ENCODE data around the gene CNOT10.
"Not testable (repeated sequence)": the region's sequence is repeated elsewhere in the genome, so short reads cannot be mapped to it uniquely, and the experiment has no call there.

CNOT10 gene, protein sequence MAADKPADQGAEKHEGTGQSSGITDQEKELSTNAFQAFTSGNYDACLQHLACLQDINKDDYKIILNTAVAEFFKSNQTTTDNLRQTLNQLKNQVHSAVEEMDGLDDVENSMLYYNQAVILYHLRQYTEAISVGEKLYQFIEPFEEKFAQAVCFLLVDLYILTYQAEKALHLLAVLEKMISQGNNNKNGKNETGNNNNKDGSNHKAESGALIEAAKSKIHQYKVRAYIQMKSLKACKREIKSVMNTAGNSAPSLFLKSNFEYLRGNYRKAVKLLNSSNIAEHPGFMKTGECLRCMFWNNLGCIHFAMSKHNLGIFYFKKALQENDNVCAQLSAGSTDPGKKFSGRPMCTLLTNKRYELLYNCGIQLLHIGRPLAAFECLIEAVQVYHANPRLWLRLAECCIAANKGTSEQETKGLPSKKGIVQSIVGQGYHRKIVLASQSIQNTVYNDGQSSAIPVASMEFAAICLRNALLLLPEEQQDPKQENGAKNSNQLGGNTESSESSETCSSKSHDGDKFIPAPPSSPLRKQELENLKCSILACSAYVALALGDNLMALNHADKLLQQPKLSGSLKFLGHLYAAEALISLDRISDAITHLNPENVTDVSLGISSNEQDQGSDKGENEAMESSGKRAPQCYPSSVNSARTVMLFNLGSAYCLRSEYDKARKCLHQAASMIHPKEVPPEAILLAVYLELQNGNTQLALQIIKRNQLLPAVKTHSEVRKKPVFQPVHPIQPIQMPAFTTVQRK

DNA sequence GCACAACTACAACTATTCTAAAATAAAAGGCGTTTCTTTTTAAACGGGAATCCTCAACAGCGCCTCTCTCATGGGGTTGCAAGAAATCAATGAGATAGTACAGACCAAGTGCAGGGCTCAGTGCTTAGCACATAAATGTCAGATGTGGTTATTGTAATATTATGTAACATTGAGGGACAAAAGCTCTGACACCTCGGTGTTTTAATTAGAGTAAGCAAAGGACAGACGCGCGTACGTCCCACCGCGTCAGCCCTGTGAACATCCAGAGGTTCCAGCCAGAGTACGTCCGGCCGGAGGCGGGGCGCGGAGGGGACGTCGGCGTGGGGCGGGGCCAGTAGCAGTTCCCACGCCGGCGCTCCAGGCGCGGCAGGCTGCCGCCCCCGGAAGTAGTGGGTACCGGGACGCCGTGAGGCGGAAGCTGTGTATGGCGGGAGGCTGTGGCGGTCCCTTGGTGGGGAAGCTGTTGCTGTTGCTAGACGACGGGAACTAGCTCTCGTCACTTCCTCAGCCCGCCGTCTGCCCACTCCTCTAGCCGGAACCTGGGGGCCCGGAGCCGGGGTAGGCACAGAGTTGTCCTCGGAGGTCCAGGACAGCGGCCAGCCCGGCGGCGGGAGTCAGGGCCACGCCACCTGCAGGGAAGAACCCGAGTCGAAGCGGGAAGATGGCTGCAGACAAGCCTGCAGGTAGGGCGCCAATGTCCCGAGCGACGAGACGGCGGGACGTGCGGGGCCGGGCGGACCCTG is at the start of gene CNOT10:
Gene CNOT10, plus strand, starts transcription at position 389 of the 743 bp plus-strand sequence. Its CDS starts 273 bp downstream, at position 662.
- peak; percentile 31 for FAIRE-seq

DNA sequence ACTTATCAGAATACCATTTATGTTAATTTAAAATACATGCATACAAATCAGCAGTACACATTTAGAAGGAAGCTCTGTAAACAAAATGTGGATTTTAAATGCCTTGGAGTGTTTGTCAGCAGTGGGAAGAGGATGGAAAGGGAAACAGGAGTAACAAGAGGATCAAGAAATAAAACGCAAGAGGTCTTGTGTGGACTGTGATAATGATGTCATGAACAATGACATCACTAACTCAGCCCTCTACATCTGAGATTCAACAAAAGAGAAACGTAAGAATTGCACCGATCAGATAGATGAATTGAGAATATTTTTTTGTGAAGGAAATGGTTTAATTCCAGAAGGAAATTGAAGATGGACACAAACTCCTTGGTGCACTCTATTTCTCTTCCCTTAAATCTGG is 44.0 kb upstream of the CNOT10 start:
- no peak for FAIRE-seq

DNA sequence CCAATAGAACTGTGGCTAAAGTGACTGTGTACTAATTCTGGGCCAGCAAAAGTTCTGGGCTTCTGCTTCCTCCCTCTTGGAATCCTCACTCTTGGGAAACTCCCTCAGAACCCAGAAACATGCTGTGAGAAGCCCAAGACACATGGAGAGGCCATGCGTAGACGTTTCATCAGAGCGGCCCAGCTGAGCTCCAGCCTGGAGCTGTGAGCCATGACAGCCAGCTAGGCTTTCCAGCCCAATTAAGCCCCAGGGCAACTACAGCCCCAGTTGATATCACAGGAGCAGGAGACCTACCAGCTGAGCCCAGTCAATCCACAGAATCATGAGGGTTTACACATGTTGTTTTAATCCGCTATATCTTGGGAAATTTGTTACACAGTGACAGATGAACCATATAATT is 43.6 kb upstream of the CNOT10 start:
- FAIRE-seq = no peak

DNA sequence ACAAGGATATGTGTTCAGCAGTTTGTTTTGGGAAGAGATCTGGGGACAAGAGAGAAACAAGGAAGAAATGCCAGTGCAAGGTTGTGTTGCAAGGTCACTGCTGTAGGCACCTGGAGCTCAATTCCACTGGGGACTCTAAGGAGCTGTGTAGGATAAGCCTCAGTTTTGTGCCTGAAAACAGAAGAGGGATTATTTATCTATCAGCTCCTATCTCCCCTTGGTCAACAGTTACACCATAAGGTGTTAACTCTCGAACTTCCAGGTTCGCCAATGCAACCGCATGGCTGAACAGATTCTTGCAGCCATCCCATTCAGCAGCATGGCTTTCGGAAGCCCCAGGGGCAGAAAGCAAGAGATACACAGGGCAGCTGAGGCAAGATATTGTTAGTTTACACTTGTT is 41.6 kb upstream of the CNOT10 start:
- FAIRE-seq = no peak

DNA sequence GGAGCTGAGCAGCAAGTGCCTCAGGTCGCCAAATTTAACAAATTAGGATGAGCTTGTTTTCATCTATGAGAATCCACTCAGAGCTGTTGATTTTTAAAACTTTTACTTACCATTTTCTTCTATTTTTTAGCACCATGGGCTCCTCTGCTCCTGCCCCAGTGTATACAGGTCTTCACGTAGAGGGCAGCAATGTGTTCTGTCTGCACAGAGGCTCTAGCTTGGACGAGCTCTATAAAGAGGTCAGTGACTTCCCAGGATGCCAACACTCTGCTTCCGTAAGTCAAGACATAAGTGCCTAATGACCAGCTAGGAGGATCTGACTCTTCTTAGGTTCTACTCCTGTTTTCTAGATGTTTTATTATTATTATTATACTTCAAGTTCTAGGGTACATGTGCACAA is 41.2 kb upstream of the CNOT10 start:
- no peak for FAIRE-seq

DNA sequence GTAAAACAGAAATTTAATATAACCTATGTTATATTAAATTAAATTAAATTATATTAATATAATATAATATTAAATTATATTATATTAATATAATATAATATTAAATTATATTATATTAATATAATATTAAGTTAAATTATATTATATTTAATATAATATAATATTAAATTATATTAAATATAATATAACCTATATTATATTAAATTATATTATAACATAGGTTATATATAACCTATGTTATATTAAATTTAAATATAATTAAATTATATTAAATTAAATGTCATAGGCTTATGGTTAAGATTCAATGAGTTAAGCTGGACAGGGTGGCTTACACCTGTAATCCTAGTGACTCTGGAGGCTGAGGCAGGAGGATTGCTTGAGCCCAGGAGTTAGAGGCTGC is 40.6 kb upstream of the CNOT10 start:
- FAIRE-seq = peak; percentile 98

DNA sequence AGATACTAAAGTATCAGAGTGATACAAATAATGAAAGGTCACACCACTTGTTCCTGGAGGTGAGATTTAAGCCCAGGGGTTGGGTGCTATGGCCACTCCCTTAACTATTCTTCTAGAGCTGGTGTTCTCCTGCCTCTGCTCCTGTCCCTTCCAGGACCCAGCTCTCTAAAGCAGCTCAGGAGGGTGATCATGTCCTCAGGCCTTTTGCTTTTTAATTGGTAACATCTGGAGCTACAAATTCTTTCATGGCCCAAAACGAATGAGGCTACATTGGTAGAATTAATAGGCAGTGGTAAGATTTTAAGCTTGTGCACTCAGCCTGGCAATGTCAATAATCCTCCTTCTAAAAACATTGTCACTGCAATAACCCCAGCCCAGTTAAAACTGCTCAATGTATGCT is 38.2 kb upstream of the CNOT10 start:
- no peak for FAIRE-seq

DNA sequence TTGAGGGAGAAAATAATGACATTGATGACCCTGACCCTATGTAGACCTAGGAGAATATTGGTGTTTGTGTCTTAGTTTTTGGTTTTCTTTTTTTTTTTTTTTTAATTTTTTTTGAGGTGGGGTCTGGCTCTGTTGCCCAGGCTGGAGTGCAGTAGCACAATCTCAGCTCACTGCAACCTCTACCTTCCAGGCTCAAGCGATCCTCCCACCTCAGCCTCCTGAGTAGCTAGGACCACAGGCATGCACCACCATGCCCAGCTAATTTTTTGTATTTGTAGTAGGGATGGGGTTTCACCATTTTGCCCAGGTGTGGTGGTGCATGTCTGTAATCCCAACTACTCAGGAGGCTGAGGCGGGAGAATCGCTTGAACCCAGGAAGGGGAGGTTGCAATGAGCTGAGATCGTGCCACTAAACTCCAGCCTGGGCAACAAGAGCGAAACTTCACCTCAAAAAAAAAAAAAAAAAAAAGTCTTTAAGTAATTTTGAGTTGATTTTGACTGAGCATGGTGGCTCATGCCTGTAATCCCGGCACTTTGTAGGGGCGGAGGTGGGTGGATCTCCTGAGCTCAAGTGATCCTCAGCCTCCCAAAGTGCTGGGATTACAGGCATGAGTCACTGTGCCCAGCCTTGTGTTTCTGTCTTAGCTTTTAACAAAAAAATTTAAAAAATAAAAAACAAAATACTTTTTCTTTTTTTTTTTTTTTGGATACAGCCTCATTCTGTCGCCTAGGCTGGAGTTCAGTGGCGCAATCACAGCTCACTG is 32.5 kb upstream of the CNOT10 start:
- FAIRE-seq = not testable (repeated sequence)

DNA sequence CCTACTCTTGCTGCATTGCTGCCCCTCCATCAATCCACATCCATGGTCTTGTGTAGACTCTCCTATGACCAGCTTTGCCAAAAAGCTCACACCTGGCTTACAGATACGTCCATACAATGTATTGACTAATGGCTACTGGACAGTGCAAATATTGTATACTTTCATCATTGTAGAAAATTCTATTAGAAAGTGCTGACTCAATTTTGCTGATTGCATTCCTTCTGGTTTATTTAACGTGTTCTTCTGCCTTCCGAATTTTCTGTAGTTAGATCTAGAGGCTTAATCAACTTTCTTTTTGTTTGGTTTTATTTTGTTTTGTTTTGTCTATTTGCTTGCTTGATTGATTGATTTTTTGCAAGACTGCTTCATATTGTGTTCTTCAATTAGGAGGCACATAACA is 29.8 kb upstream of the CNOT10 start:
- no peak for FAIRE-seq

DNA sequence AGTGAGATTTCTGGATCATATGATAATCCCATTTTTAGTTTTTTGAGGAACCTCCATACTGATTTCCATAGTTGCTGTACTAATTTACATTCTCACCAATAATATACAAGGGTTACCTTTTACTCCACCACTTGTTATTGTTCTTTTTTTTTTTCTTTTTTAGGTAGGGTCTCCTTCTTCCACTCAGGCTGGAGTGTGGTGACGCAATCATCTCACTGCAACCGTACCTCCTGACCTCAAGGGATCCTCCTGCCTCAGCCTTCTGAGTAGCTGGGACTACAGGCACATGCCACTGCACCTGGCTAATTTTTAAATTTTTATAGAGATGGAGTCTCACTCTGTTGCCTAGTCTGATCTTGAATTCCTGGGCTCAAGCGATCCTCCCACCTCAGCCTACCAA is 24.4 kb upstream of the CNOT10 start:
- FAIRE-seq = no peak

DNA sequence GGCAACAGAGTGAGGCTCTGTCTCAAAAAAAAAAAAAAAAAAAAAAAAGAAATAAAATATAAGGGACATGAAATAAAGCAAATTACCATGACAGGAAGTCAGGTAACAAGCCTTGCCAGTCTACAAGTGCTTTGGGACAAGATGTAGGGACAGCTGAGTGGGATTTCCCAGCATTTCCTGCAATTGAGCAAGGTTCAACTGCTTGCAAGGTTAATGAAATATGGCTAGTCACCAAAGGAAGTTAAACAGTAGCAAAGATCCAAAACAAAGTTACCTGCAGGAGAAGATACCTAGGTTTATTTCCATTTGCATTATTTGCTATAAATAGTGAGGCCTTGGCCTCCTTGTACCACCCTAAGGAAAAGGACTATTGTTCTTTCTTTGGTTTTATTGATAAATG is 22.3 kb upstream of the CNOT10 start:
- FAIRE-seq = no peak

DNA sequence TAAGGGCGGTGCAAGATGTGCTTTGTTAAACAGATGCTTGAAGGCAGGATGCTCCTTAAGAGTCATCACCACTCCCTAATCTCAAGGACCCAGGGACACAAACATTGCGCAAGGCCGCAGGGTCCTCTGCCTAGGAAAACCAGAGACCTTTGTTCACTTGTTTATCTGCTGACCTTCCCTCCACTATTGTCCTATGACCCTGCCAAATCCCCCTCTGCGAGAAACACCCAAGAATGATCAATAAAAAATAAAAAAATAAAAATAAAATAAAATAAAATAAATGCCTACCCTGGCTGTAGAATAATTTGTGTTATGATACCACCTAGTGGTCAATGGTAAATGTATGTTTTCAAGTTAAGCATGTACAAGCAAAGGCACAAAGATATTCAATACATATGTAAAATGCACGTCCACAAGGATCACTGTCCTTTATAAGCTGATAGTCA is 20.3 kb upstream of the CNOT10 start:
- peak; percentile 94 for FAIRE-seq

DNA sequence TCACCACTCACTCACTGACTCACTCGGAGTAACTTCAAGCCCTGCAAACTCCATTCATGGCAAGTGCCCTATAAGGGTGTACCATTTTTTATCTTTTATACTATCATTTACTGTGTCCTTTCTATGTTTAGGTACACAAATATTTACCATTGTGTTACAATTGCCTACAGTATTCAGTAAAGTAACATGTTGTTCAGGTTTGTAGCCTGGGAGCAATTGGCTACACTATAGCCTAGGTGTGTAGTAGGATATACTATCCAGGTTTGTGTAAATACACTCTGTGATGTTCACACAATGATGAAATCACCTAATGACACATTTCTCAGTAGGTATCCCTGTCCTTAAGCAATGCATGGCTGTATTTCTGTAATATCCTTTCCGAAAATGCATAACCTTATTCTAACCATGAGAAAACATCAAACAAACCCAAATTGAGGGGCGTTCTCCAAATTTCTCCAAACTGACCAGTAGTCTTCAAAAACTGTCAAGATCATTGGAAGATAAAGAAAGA is 17.9 kb upstream of the CNOT10 start:
- FAIRE-seq = no peak

DNA sequence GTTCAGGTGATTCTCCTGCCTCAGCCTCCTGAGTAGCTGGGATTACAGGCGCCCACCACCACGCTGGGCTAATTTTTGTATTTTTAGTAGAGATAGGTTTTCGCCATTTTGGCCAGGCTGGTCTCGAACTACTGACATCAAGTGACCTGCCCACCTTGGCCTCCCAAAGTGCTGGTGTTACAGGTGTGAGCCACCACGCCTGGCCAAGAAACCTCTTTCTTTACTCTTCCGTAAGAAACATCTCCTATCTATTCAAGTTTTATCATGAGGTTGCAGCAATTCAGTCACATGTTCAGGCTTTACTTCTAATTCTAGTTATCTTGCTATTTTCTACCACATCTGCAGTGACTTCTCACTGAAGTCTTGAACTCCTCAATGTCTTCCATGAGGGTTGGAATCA is 15.8 kb upstream of the CNOT10 start:
- not testable (repeated sequence) for FAIRE-seq

DNA sequence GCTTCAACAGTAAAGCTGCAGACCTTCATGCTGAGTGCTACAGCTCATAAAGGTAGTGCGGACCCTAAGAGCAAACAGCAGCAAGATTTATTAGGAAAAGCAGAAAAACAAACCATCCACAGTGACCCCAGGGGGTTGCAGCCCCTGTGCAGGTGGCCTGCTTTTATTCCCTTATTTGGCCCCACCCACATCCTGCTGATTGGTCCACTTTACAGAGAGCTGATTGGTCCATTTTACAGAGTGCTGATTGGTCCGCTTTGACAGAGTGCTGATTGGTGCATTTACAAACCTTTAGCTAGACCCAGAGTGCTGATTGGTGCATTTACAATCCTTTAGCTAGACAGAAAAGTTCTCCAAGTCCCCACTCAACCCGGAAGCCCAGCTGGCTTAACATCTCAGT is 11.3 kb upstream of the CNOT10 start:
- not testable (repeated sequence) for FAIRE-seq

DNA sequence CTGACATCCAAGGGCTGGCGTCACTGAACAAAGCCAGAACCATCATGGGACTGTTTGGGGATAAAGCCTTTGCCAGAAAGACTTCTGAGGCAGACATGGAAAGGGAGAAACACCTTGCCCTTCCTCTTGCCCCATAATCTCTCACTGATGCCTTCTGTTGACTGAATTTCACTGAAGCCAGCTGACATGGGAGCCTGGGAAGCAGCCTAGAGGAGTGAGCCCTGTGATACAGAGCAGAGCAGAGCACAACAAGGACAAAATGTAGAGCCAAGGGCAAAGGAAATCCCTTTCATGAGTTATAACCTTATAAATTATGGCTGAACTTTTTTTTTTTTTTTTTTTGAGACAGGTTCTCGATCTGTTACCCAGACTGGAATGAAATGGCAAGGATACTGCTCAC is 9.8 kb upstream of the CNOT10 start:
- FAIRE-seq = no peak

DNA sequence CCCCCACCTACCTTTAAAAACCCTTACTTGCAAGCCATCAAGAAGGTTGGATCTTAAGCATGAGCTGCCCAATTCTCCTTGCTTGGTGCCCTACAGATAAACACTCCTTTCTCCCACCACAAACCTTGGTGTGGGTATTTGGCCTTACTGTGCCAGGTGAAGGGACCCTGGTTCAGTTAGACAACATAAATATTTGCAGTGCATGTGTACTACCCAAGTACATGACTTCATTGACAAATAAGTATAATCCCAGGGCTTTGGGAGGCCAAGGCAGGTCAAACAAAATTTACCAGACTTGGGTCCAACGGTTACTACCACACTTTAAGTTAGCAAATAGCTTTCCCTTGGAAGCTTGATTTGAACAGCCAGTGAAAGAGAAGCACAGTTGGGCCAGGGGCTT is 9.3 kb upstream of the CNOT10 start:
- no peak for FAIRE-seq

DNA sequence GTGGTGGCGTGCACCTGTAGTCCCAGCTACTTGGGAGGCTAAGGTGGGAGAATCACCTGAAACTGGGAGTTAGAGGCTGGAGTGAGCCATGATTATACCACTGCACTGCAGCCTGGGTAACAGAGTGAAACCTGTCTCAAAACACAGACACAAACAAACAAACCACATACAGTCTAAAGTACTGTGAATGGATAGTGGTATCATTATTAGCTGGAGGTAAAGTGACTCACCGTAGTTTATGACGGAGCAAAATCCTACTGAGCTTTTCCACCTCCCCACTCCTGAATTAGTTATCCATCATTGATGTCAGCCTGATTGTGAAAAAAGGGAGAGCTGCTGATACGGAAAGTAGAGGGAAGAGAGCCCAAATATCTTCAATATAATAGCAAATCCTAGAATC is 3.2 kb upstream of the CNOT10 start:
- FAIRE-seq = no peak

DNA sequence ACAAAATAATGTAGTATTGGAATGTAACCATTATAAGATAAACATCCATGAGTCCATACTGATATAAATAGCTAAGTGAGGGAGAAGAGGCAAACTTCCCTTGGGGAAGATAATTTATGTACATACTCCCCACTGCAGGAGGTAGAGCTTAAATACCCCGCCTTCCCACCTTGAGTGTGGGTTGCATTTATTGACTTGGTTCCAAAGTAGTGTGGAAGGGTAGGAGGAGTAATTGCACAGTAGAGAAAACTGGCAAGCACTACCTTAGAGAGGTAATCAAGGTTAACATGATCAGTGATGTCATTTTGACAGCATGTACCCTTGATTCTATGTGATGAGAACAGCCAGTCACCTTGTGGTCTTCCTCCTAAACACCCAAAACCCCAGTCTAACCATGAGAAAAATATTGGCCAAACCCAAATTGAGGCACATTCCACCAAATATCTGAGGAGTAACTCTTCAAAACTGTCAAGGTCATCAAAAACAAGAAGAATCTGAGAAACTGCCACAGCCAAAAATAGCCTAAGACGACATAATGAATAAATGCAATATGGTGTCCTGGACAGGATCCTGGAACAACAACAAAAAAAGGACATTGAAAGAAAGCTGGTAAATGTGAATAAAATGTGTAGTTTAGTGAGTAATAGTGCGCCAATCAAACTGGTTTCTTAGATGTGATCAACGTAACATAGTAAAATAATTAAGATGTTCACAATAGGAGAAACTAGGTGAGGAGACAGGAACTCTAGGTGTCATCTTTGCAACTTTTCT is 774 bp upstream of the CNOT10 start:
- no peak for FAIRE-seq

DNA sequence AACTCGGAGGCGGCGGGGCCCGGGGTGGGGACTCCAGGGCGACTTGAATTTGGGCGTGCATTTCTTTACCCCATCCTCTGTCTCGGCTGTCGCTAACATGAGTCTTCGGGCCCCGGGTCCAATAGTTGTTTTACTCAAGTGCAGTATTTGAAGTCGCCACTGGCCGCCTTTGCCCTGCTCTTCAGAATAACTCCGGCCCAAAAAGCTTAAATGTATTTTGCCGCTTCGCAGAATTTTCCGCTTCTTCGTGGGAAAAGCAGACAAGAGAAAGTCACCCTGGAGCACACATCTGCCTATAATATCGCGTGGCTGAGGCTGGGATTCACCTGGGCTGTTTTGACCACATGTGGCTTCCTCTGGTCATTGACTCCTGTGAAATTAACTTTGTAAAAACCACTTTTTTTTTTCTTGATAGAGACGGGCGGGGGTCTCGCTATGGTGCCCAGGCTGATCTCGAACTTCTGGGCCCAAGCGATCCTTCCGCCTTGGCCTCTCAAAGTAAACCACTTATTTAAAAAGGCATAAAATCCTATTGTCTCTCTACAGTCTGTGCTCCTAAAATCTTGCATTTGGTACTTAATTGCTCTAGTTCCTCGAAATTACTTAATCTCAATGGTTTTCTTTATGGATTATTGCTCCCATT is 676 bp downstream of the CNOT10 start:
- FAIRE-seq = no peak

DNA sequence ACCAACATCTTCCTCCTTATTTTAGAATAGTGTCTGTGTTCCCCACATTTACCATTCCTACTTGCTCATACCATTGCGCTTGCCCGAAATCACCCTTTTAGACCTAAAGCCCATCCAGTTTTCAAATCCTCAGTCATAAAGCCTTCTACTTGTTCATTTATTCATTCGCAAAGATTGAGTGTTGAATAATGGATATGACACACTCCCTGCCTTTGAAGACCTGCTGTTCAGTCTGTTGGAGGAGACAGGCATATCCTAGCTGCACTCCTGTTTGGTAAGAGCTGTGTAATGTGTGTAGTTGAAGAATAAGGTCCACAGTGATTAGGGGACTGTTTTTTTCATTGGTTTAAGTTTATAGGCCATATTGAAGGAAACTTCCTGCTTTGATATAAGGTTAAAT is 1.7 kb downstream of the CNOT10 start:
- no peak for FAIRE-seq
